Measurements from ENCODE around the gene DKK2. TPM values are rescaled to one million over a fixed set of nuclear protein-coding genes. Genes with fewer than 3 reads are reported as not detected.

Gene DKK2
- total and polyA plus RNA-seq, 2 donors (not counting 3 experiments of a cell fraction or from before 2014, with no cell fraction given) = 0.14 to 0.24 TPM

GRCh38 chr4:107017443-107018343 lies 18.4 kb downstream of the DKK2 start:
- ChIA-PET POLR2A (no interaction called here), CTCF (interaction anchor here (1.1 to 2.4 kb wide), 6 partner anchors 9 to 165 kb away, joined by 3 to 8 read pairs (median 4); no protein-coding TSS in a partner anchor)
- H3K4me2 ChIP-seq (ENCODE audit: insufficient read depth, low read length) = no peak overlapping the region
- no peaks in the 10 kb centered on the region for H3K36me3 ChIP-seq (ENCODE audit: control insufficient read depth in 2 of 2, extremely low read depth in 1 of 2, insufficient read depth in 2 of 2, low read length in 2 of 2)
- DNase-seq (ENCODE audit: low read depth, low spot score) (no peak), FAIRE-seq (no peak)
- H3K27ac ChIP-seq (ENCODE audit: insufficient read depth, low read depth, low read length) = no peak overlapping the region
- no peak overlapping the region for H2AFZ ChIP-seq (ENCODE audit: low read depth, low read length)
- H3K9me3 ChIP-seq (replicated peaks; ENCODE audit: control insufficient read depth, insufficient read depth, low read length) = no peaks in the 10 kb centered on the region
- dilution Hi-C loops (cut with MboI; ENCODE audit: extremely low pct_ligation_motif_present, low sequenced_read_pairs) (no loop called here), intact Hi-C loops (cut with micrococcal nuclease) (no loop called here)
- BruUV-seq (replicated peaks) = no TSS peak
- no peaks in the 10 kb centered on the region for H3K4me1 ChIP-seq (ENCODE audit: control insufficient read depth, extremely low read depth, insufficient read depth, low read length)
- H3K9me1 ChIP-seq (replicated peaks; ENCODE audit: control insufficient read depth, extremely low read depth, insufficient read depth, low read length) = no peaks in the 10 kb centered on the region
- H3K79me2 ChIP-seq (ENCODE audit: control insufficient read depth, insufficient read depth, low read length) = no peaks in the 10 kb centered on the region
- no peaks in the 10 kb centered on the region for H4K20me1 ChIP-seq (replicated peaks; ENCODE audit: control insufficient read depth, extremely low read depth, insufficient read depth, low read length)
- no peak overlapping the region for H3K9ac ChIP-seq (replicated peaks; ENCODE audit: extremely low read depth, insufficient read depth, low read length)
- TF ChIP-seq JUN (IDR thresholded peaks at IDR 0.05; ENCODE audit: borderline replicate concordance, insufficient read depth, insufficient read length, low read depth) = no peak
- TF ChIP-seq MYC (IDR thresholded peaks at IDR 0.05; ENCODE audit: low read depth, low read length) = no peak
- no peak for TF ChIP-seq POLR2A (IDR thresholded peaks at IDR 0.05; ENCODE audit: low read depth, low read length)
- no peak for TF ChIP-seq GATA2 (IDR thresholded peaks at IDR 0.05; ENCODE audit: insufficient read depth, insufficient read length, low read depth, low read length)
- TF ChIP-seq EZH2 (IDR thresholded peaks at IDR 0.05; ENCODE audit: borderline replicate concordance, low read depth, low read length, severe bottlenecking) = no peak
- TF ChIP-seq FOS (IDR thresholded peaks at IDR 0.05; ENCODE audit: borderline replicate concordance, insufficient read depth, low read length) = no peak
- no peak for TF ChIP-seq POLR2AphosphoS5 (IDR thresholded peaks at IDR 0.05; ENCODE audit: insufficient read depth, low read depth, low read length)
- TF ChIP-seq MAX (IDR thresholded peaks at IDR 0.05; ENCODE audit: insufficient read depth, insufficient read length) = no peak
- no peak for TF ChIP-seq CTCF (IDR thresholded peaks at IDR 0.05; ENCODE audit: extremely low read depth in 1 of 2, insufficient read depth in 1 of 2, low read depth in 1 of 2, low read length in 2 of 2)
- H3K27me3 ChIP-seq (ENCODE audit: control insufficient read depth in 2 of 2, insufficient read depth in 2 of 2, low read length in 2 of 2) = no peaks in the 10 kb centered on the region
- H3K4me3 ChIP-seq (replicated peaks in 1 of 3; ENCODE audit: insufficient read depth in 1 of 3, low read depth in 1 of 3, low read length in 3 of 3) = no peak overlapping the region
